ENCODE results near the gene TOX4.

TOX4 gene

GRCh38 chr14:21503376-21503775 is 26.4 kb downstream of the TOX4 start:
- DNase-seq (ENCODE audit: low read depth): no peak
- no peak overlapping the region for H3K4me3 ChIP-seq (ENCODE audit: low read depth, low read length)
- no peak for TF ChIP-seq CTCF (IDR thresholded peaks at IDR 0.05; ENCODE audit: control insufficient read depth, extremely low read depth, insufficient read depth)

GRCh38 chr14:21505012-21505553 is 28.1 kb downstream of the TOX4 start:
- no peak overlapping the region for H3K4me3 ChIP-seq (ENCODE audit: low read depth, low read length)
- DNase-seq (ENCODE audit: low read depth): no peak
- no peak for TF ChIP-seq CTCF (IDR thresholded peaks at IDR 0.05; ENCODE audit: control insufficient read depth, extremely low read depth, insufficient read depth)

- H3K4me3 ChIP-seq (ENCODE audit: low read depth, low read length): no peak overlapping the region
- no peak for TF ChIP-seq CTCF (IDR thresholded peaks at IDR 0.05; ENCODE audit: control insufficient read depth, extremely low read depth, insufficient read depth)
- no peak for DNase-seq (ENCODE audit: low read depth)
These were observed 29.6 kb downstream of the TOX4 start for GRCh38 chr14:21506557-21506956.

GRCh38 chr14:21509432-21510143 is 32.6 kb downstream of the TOX4 start:
- DNase-seq (ENCODE audit: low read depth): no peak
- H3K4me3 ChIP-seq (ENCODE audit: low read depth, low read length): peak overlapping the region; percentile 88
- TF ChIP-seq CTCF (IDR thresholded peaks at IDR 0.05; ENCODE audit: control insufficient read depth, extremely low read depth, insufficient read depth): no peak

DNA sequence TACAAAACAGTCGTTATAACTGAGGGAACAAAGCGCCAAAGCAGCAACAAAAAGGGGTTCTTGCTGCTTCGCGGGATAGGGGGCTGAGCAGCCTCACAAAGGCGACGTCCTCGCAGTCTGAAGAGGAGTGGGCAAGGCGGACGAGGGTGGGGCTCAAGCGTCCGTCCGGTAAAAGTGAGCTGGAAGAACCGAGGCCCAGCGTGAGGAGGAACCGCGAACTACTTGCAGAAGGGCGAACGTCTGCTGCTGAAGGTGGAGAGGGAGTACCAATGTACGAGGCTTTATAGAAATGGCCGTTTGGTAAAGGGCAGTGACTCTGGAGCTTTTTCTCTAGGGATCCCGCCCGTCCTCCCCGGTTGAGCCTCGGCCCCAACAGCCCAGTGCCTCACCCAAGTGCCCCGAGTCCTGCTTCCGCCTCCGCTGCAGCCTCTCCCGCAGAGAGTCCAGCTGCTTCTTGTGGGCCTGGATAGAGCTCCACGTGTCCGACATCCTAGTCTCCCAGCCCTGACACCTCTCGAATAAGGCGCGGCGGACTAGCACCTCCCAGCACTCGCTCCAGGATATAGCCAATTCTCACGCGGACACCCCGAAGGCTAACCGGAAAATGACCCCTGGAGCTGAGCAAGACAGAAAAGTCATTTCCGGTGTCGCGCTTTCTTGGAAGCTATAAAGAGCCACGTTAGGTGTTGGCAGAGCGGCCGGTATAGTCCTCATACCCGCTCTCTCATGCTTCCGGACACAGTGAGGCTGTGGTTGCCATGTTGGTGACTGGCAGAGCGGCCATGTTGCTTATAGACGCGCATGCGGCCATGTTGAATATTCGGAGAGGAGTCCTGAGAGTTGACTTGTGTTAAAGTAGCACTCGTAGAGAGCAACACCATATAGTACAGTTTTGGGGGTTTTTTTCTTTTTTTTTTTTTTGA is 34.0 kb downstream of the TOX4 start, which contains the start of gene METTL3:
METTL3 (minus strand) TSS at position 606 of the 923 bp plus-strand sequence; CDS start at position 489, 117 bp downstream.
- TF ChIP-seq CTCF (IDR thresholded peaks at IDR 0.05; ENCODE audit: control insufficient read depth, extremely low read depth, insufficient read depth): no peak
- H3K4me3 ChIP-seq (ENCODE audit: low read depth, low read length): peak within 1 kb of the TSS; percentile 88
- DNase-seq (ENCODE audit: low read depth): peak; percentile 99

- TF ChIP-seq CTCF (IDR thresholded peaks at IDR 0.05; ENCODE audit: control insufficient read depth, extremely low read depth, insufficient read depth): no peak
- no peak for DNase-seq (ENCODE audit: low read depth)
- H3K4me3 ChIP-seq (ENCODE audit: low read depth, low read length): no peak overlapping the region
These were observed 37.3 kb downstream of the TOX4 start for GRCh38 chr14:21514341-21514740.
